Peyer's patch (tissue), 4 donors: Measurements from ENCODE around the gene STXBP3.

Source experiments
- POLR2A ChIP-seq, 2 donors: fragments of 450-650 bp; IDR thresholded peaks; one replicate each; pipeline ENCODE4 v1.5.1; 2017; ENCODE audit warnings: antibody characterized with exemption in 2 of 2, mild to moderate bottlenecking in 2 of 2, moderate library complexity in 2 of 2
- TF ChIP-seq, protein P1 (sequence below), 6 experiments: fragments of 450-650 bp in 4 of 6; fragments of 200-600 bp in 2 of 6; sonication (generic) in 1 of 6; IDR thresholded peaks; one replicate each; pipeline ENCODE4 v1.5.1; 2017 to 2019; ENCODE audit warnings: antibody characterized with exemption in 6 of 6, mild to moderate bottlenecking in 3 of 6, moderate library complexity in 1 of 6

DNA sequence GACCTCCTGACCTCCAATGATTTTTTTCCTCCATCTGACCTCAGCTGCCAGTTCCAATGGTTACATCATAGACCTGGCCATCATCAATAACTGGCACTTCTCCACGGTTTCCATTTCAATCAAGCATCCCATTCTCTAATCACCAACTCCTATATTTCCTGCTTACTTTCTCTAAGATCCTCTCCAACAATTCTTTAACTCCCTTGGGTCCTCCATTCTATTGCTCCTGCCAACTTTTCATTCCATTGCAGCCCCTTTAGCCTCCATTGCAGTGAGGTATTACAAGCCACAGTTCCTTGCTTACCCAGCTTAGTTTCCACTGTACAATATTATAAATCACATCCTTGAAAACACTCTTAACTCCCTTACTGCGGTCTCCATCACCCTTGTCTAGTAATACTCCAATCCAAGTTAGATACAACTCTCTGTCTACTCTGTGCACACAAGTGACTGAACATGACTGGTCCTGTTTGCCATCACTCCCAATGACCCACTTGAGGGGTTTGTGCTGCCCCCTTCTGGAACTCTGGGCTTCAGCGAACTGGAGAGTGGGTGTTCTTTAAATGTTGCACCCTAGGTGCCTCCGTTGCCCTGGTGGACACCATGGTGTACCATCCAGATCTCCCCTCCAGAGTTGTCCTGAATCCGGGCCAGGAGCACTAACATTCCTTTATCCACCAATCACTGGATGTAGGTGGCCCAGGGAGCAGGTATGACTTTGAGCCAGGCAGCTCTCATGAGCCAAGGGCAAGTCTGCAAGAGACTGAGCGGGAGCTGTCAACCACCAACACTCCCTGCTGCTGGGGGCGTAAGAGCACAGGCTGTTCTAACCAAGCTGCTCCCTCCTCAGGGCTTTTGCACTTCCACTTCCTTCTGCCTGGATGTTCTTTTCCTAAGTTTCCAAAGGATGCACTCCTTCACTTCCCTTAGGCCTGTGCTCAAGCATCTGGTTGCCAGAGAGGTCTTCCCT, 37.5 kb upstream of the STXBP3 start:
- TF ChIP-seq, protein P1, sequence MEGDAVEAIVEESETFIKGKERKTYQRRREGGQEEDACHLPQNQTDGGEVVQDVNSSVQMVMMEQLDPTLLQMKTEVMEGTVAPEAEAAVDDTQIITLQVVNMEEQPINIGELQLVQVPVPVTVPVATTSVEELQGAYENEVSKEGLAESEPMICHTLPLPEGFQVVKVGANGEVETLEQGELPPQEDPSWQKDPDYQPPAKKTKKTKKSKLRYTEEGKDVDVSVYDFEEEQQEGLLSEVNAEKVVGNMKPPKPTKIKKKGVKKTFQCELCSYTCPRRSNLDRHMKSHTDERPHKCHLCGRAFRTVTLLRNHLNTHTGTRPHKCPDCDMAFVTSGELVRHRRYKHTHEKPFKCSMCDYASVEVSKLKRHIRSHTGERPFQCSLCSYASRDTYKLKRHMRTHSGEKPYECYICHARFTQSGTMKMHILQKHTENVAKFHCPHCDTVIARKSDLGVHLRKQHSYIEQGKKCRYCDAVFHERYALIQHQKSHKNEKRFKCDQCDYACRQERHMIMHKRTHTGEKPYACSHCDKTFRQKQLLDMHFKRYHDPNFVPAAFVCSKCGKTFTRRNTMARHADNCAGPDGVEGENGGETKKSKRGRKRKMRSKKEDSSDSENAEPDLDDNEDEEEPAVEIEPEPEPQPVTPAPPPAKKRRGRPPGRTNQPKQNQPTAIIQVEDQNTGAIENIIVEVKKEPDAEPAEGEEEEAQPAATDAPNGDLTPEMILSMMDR (IDR thresholded peaks at IDR 0.05), result peak in 4 of 6 experiments; percentile 13 to 28 (median 27)
- TF ChIP-seq POLR2A (IDR thresholded peaks at IDR 0.05), result no peak
